OCI-LY1 (cell line): ENCODE measurements around the gene LAMTOR3.

Experiments
- EZH2 ChIP-seq: fragments of 200-600 bp; sonication (generic), shearing (Covaris generic); IDR thresholded peaks from 2 replicates; pipeline ENCODE4 v1.8.0; 2017; ENCODE audit warnings: borderline replicate concordance, mixed run types, mild to moderate bottlenecking, antibody characterized with exemption, low read length, moderate library complexity, mixed read lengths
- TF ChIP-seq, protein P1 (sequence below): fragments of 200-600 bp; sonication (generic), shearing (Covaris generic); IDR thresholded peaks from 2 replicates; pipeline ENCODE4 v1.5.1; 2017; ENCODE audit warnings: mild to moderate bottlenecking, antibody characterized with exemption, low read length, moderate library complexity, mixed read lengths

DNA sequence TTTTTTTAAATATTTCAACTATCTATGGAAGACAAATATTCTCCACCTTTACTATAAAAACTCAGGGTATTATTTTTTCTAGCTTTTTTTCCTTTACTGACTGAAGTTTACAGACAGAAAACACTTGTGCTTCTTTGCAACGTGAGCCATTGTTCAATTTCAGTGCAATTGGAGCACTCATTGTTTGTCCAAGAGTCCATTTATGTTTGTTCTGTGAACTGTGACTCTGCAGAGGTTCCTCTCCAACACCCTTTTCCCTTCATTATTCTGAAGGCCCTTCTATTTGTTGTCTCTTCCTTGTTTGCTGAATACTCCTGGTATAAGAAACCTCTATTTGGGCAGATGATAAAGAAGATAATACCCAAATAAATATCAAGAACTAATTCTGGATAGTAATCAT is 40.2 kb downstream of the LAMTOR3 start:
- TF ChIP-seq, protein P1, sequence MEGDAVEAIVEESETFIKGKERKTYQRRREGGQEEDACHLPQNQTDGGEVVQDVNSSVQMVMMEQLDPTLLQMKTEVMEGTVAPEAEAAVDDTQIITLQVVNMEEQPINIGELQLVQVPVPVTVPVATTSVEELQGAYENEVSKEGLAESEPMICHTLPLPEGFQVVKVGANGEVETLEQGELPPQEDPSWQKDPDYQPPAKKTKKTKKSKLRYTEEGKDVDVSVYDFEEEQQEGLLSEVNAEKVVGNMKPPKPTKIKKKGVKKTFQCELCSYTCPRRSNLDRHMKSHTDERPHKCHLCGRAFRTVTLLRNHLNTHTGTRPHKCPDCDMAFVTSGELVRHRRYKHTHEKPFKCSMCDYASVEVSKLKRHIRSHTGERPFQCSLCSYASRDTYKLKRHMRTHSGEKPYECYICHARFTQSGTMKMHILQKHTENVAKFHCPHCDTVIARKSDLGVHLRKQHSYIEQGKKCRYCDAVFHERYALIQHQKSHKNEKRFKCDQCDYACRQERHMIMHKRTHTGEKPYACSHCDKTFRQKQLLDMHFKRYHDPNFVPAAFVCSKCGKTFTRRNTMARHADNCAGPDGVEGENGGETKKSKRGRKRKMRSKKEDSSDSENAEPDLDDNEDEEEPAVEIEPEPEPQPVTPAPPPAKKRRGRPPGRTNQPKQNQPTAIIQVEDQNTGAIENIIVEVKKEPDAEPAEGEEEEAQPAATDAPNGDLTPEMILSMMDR = no peak
- no peak for TF ChIP-seq EZH2
